Measurements from ENCODE around the gene FHL5.

DNA sequence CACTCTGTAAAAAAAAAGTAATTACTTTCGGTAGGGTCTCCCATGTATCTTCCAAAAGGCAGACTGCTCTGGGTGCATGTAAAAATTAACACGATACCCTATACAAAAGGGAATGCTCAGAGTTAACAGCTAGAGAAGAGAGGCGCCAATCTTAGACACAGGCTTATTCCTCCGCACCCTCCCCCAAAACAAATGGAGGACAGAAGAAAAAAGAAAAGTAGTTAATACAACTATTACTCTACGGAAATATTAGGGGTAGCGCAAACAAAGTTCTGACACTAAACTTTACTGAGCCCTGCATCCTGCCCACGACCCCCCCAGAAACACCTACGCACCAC lies 41.7 kb upstream of the FHL5 start:
- TF ChIP-seq, protein P1, sequence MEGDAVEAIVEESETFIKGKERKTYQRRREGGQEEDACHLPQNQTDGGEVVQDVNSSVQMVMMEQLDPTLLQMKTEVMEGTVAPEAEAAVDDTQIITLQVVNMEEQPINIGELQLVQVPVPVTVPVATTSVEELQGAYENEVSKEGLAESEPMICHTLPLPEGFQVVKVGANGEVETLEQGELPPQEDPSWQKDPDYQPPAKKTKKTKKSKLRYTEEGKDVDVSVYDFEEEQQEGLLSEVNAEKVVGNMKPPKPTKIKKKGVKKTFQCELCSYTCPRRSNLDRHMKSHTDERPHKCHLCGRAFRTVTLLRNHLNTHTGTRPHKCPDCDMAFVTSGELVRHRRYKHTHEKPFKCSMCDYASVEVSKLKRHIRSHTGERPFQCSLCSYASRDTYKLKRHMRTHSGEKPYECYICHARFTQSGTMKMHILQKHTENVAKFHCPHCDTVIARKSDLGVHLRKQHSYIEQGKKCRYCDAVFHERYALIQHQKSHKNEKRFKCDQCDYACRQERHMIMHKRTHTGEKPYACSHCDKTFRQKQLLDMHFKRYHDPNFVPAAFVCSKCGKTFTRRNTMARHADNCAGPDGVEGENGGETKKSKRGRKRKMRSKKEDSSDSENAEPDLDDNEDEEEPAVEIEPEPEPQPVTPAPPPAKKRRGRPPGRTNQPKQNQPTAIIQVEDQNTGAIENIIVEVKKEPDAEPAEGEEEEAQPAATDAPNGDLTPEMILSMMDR (conservative IDR thresholded peaks at IDR 0.05; ENCODE audit: low read depth, low read length), result no peak
- no peak for TF ChIP-seq EZH2phosphoT487 (IDR thresholded peaks at IDR 0.05; ENCODE audit: borderline replicate concordance, low read length)
